Vagina (tissue), 2 donors: ENCODE measurements around the gene FSTL1. TPM values are rescaled to one million over a fixed set of nuclear protein-coding genes. Genes with fewer than 3 reads are reported as not detected.
A peak's percentile ranks its signal among the peaks of the same experiment; 100 is the strongest.

Experiments
- DNase-seq, 2 donors: peaks; one replicate each; pipeline ENCODE4 v3.0.0-alpha.2; 2017; ENCODE audit errors: extremely low spot score in 2 of 2
- H3K27ac ChIP-seq: fragments of 200-600 bp; sonication (generic); one replicate; pipeline ENCODE4 v1.5.1; 2019
- H3K27me3 ChIP-seq: fragments of 200-600 bp; sonication (generic); one replicate; pipeline ENCODE4 v1.5.1; 2019
- H3K36me3 ChIP-seq, 2 donors: fragments of 200-600 bp; sonication (generic); one replicate each; pipeline ENCODE4 v1.5.1; 2017 to 2019
- H3K4me1 ChIP-seq: fragments of 200-600 bp; sonication (generic); one replicate; pipeline ENCODE4 v1.5.1; 2019
- H3K4me3 ChIP-seq, 2 donors: fragments of 200-600 bp; sonication (generic); 1 replicate in 1 of 2; 2 replicates in 1 of 2; pipeline ENCODE4 v1.5.1; 2016 to 2019
- H3K9me3 ChIP-seq: fragments of 200-600 bp; sonication (generic); one replicate; pipeline ENCODE4 v1.5.1; 2019
- POLR2A ChIP-seq, 2 donors: fragments of 450-650 bp; IDR thresholded peaks; one replicate each; pipeline ENCODE4 v1.6.1; 2017; ENCODE audit warnings: antibody characterized with exemption in 2 of 2, mild to moderate bottlenecking in 2 of 2, moderate library complexity in 2 of 2
- POLR2AphosphoS5 ChIP-seq, 2 donors: sonication (generic); formaldehyde crosslinking; IDR thresholded peaks; one replicate each; pipeline ENCODE4 v1.9.0; 2017; ENCODE audit warnings: antibody characterized with exemption in 2 of 2, mild to moderate bottlenecking in 2 of 2, low read depth in 1 of 2; ENCODE audit not compliant: insufficient read depth in 1 of 2
- intact Hi-C: fragments of 100-400 bp; cut with DNase I; formaldehyde crosslinking; loops from one replicate; pipeline ENCODE4 v1.15.1; 2023
- total RNA-seq: library from RNA; depleted of rRNA; stranded (reverse); fragments of >200 nt; gene quantifications from one replicate; pipeline ENCODE4 v1.2.3, GENCODE V29; 2016
- TF ChIP-seq, protein P1 (sequence below), 3 experiments: fragments of 450-650 bp in 2 of 3; fragments of 200-600 bp in 1 of 3; sonication (generic) in 1 of 3; IDR thresholded peaks; one replicate each; pipeline ENCODE4 v1.5.1; 2017 to 2019; ENCODE audit warnings: antibody characterized with exemption in 3 of 3, mild to moderate bottlenecking in 2 of 3, moderate library complexity in 2 of 3

FSTL1 gene
- total RNA-seq, 1 donor from 2014 or later = 387 TPM

DNA sequence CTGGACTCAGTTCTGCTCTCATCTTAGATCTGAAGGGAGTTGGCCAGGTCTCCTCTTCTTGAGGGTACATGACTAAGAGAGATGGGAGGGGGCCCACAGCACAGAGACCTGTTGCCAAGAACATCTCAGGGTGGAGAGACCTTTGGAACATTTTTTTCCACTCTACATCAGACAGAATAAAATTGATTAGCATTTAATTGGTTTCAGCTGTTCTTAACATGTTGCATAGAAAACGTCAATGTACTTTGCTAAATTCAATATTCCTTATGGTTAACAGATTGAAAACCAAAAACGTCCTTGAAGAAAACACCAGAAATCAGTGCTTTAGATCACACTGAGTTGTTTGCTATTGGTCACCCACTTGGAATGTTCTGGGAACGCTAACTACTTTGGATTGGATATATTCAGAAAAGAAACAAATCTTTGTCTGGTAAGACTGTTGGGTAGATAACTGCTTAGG, 36.4 kb upstream of the FSTL1 start:
- DNase-seq = peak in 1 of 2 donors; percentile 83
- no peaks in the 10 kb centered on the region for H3K36me3 ChIP-seq
- TF ChIP-seq POLR2A (IDR thresholded peaks at IDR 0.05) (no peak), POLR2AphosphoS5 (IDR thresholded peaks at IDR 0.05; ENCODE audit: insufficient read depth in 1 of 2, low read depth in 1 of 2) (peak; percentile 26 to 30)
- TF ChIP-seq, protein P1, sequence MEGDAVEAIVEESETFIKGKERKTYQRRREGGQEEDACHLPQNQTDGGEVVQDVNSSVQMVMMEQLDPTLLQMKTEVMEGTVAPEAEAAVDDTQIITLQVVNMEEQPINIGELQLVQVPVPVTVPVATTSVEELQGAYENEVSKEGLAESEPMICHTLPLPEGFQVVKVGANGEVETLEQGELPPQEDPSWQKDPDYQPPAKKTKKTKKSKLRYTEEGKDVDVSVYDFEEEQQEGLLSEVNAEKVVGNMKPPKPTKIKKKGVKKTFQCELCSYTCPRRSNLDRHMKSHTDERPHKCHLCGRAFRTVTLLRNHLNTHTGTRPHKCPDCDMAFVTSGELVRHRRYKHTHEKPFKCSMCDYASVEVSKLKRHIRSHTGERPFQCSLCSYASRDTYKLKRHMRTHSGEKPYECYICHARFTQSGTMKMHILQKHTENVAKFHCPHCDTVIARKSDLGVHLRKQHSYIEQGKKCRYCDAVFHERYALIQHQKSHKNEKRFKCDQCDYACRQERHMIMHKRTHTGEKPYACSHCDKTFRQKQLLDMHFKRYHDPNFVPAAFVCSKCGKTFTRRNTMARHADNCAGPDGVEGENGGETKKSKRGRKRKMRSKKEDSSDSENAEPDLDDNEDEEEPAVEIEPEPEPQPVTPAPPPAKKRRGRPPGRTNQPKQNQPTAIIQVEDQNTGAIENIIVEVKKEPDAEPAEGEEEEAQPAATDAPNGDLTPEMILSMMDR (IDR thresholded peaks at IDR 0.05) = no peak
- H3K9me3 ChIP-seq = no peaks in the 10 kb centered on the region
- no peak overlapping the region for H3K4me3 ChIP-seq
- H3K27me3 ChIP-seq = no peaks in the 10 kb centered on the region
- peak overlapping the region; percentile 37 for H3K27ac ChIP-seq
- intact Hi-C loops = no loop called here
- H3K4me1 ChIP-seq = peaks cover 18% of the 10 kb centered on the region

DNA sequence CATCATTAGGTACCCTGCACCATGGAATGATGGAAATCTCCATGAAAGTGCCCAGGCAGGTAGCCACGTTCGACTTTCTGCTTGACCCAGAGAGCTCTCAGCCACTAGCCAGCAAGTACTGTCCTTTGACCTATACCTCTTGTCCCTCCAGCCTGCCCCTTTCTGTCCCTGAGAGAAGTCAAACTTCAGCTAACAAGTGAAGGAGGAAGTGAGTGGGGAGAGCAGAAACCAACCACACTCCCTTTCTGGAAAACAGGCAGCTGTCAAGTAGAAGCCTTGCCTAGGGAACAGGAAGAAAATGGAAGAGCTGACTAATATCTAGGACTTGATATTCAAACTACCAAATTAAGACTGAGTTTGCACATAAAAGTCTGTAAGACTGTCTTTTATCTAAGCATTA, 30.3 kb upstream of the FSTL1 start:
- TF ChIP-seq POLR2AphosphoS5 (IDR thresholded peaks at IDR 0.05; ENCODE audit: insufficient read depth in 1 of 2, low read depth in 1 of 2) = no peak
- TF ChIP-seq POLR2A (IDR thresholded peaks at IDR 0.05) = no peak
- TF ChIP-seq, protein P1 (IDR thresholded peaks at IDR 0.05) = no peak
- intact Hi-C loops = no loop called here
- no peaks in the 10 kb centered on the region for H3K9me3 ChIP-seq
- no peak overlapping the region for H3K27ac ChIP-seq
- no peaks in the 10 kb centered on the region for H3K36me3 ChIP-seq
- H3K4me3 ChIP-seq = no peak overlapping the region
- DNase-seq = peak in 1 of 2 donors; percentile 56
- H3K4me1 ChIP-seq = peaks cover 2% of the 10 kb centered on the region
- H3K27me3 ChIP-seq = no peaks in the 10 kb centered on the region

DNA sequence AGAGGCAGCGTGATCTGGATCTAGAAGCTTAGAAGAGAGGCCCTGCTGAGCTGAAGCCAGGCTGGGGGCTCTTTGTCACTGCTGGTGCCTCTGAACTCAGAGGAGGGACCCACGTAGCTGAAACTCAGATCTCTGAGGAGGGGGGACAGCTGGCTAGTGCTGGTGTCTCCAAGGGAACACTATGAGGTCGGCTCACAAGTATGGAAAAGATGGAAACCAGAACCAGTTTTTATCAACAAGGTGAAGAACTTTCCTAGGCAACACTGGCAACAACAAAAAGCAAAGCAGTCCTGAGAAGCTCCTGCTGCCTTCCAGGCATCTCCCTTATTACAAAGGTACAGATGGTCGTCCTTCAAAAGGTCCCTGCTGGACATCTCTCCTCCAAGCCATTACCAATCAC, 27.0 kb upstream of the FSTL1 start:
- TF ChIP-seq POLR2A (IDR thresholded peaks at IDR 0.05) (no peak), POLR2AphosphoS5 (IDR thresholded peaks at IDR 0.05; ENCODE audit: insufficient read depth in 1 of 2, low read depth in 1 of 2) (no peak)
- TF ChIP-seq, protein P1 (IDR thresholded peaks at IDR 0.05) = no peak
- no peaks in the 10 kb centered on the region for H3K4me1 ChIP-seq
- peak in 1 of 2 donors; percentile 27 for DNase-seq
- H3K27me3 ChIP-seq = no peaks in the 10 kb centered on the region
- no peaks in the 10 kb centered on the region for H3K36me3 ChIP-seq
- intact Hi-C loops = no loop called here
- H3K4me3 ChIP-seq = no peak overlapping the region
- H3K27ac ChIP-seq = no peak overlapping the region
- H3K9me3 ChIP-seq = no peaks in the 10 kb centered on the region

DNA sequence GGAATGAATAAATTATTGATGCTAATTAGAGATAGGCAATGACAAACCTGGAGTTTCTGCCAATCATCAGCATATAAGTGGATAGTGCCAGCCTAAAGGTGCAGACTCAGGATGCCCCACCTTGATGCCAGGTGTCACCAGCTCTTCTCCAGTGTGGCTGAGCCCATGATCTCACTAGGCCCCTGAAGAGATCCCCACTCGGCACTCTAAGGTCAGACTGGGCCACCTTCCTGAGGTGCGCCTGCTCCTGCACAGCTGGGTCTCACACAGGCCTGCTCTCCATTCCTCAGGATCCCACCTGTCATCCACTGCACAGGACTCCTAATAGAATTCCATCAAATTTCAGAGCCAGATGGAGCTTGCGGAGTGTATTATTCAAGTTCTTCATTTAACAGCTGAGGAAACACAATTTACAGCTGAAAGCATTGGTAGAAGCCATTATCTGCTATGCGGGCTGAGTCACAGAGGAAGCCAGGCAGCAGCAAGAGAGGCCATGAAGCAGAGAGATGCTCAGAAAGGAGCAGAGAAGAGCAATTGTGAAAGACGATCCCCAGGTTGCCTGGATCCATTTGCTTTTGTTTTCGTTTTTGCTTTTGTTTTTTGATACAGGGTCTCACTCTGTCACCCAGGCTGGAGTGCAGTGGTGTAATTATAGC, 25.1 kb upstream of the FSTL1 start:
- Histone ChIP-seq H3K9me3 (no peaks in the 10 kb centered on the region), H3K4me3 (no peak overlapping the region), H3K4me1 (no peaks in the 10 kb centered on the region), H3K27ac (no peak overlapping the region), H3K36me3 (no peaks in the 10 kb centered on the region), H3K27me3 (no peaks in the 10 kb centered on the region)
- DNase-seq = peak in 1 of 2 donors; percentile 62
- intact Hi-C loops = no loop called here
- TF ChIP-seq, protein P1 (IDR thresholded peaks at IDR 0.05) = no peak

DNA sequence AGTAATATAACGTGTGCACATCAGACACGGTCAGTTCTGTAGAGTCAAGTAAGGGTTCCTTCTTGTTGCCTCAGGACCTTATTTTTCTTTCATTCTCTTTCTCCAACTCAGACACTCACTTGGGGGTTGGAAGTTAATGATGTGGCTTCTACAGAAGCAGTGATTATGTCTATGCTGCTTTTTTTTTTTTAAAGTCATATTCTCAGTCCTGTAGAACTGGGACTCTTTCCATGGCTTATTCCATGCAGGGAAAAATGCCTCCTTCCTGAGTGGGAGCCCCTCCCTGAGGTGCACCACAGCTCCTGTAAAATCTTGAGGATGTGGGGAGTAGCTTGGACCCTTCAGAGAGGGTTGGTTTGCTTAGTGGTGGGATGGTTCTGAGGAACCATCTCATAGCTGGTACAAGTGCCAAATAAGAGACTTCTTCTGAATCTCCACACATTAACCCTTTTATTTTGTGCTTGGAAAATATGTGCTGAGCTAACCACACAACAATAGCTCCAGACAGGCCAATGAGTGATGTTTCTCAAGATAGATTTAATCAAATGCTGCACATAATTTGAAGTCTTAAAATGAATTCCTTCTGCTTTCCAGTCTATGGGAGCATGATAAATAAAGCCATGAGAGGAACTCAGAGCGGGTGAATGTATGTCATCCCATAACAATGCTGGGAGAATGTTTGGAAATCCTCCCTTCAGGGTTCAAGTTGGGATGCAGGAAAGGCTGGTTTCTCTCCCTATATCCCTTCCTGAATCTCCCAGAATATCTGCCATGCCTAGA, 23.3 kb upstream of the FSTL1 start:
- Histone ChIP-seq H3K9me3 (no peaks in the 10 kb centered on the region), H3K27ac (no peak overlapping the region), H3K4me1 (peaks cover 8% of the 10 kb centered on the region), H3K36me3 (no peaks in the 10 kb centered on the region), H3K4me3 (no peak overlapping the region), H3K27me3 (no peaks in the 10 kb centered on the region)
- DNase-seq = peak in 1 of 2 donors; percentile 2
- TF ChIP-seq, protein P1 (IDR thresholded peaks at IDR 0.05) = no peak
- no peak for TF ChIP-seq POLR2AphosphoS5 (IDR thresholded peaks at IDR 0.05; ENCODE audit: insufficient read depth in 1 of 2, low read depth in 1 of 2)
- TF ChIP-seq POLR2A (IDR thresholded peaks at IDR 0.05) = no peak
- intact Hi-C loops = no loop called here
